HG02759 (cell line): ENCODE results near the gene AASS.

Experiments
- ATAC-seq: cut with Tn5 transposase; IDR thresholded peaks from one replicate; pipeline ENCODE4 v1.9.1; 2021; ENCODE audit warnings: mild to moderate bottlenecking, moderate library complexity; ENCODE audit not compliant: unreplicated experiment

AASS gene

DNA sequence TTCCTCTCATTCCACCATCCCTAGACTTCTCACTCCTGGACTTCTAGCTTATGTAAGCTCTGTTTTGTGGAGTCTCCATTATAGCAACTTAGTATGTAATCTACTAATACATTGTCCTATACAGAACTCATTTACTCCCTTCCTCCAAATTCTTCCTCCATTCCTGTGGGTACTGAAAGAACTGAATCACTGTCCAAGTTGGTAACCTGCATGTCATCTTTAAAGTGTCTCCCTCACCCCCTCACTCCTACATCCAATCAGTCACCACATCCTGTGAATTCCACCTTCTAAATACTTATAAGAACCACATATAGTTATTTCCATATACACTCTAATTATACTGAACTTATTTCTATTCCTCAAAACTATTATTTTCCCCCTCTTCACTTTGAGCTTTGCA, 20.3 kb downstream of the AASS start:
- ATAC-seq = no peak

- no peak for ATAC-seq
Measured at GRCh38 chr7:122118757-122119156, 25.3 kb downstream of the AASS start.

DNA sequence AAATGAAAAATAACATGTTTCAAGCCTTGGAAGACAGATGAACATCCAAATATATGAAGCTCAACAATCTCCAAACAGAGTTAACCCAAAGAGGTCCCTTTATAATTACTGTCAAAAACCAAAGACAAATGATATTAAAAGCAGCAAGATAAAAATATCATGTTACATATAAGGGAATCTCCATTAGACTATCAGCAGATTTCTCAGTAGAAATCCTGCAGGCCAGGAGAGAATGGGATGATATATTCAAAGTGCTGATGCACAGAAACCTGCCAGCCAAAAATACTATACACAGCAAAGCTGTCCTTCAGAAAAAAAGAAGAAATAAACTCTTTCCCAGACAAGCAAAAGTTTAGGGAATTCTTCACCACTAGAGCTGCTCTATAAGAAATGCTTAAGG, 41.0 kb downstream of the AASS start:
- no peak for ATAC-seq

- no peak for ATAC-seq
Measured at GRCh38 chr7:122100021-122100420, 44.0 kb downstream of the AASS start.

- ATAC-seq = no peak
Measured at GRCh38 chr7:122095642-122096041, 48.4 kb downstream of the AASS start.

- ATAC-seq = no peak
Measured at GRCh38 chr7:122094549-122094948, 49.5 kb downstream of the AASS start.

DNA sequence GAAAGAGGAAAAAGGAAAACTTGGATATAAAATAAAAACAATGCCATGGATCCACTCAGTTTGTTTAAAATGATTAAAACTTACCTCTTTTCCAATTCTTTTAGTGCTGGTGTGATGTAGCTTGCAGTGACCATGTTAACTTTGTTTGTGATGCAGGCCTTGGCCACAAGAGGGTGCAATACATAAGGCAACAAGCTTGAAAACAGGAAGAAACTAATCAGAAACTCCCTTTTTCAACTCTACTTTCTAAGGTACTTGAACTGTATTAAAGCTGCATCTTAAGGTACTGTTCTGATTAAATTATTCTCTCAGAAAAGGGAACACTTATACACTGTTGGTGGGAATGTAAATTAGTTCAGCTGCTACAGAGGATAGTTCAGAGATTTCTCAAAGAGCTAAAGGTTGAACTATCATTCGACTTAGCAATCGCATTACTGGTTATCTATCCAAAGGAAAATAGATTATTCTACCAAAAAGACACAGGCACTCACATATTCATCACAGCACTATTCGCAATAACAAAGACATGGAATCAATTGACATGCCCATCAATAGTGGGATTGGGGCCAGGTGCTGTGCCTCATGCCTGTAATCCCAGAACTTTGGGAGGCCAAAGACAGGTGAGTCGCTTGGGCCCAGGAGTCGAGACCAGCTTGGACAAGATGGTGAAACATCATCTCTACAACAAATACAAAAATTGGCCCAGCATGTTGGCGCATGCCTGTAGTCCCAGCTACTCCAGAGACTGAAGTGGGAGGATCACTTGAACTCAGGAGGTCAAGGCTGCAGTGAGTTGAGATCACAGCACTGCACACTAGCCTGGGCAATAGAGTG, 50.9 kb downstream of the AASS start:
- ATAC-seq = peak; percentile 94

DNA sequence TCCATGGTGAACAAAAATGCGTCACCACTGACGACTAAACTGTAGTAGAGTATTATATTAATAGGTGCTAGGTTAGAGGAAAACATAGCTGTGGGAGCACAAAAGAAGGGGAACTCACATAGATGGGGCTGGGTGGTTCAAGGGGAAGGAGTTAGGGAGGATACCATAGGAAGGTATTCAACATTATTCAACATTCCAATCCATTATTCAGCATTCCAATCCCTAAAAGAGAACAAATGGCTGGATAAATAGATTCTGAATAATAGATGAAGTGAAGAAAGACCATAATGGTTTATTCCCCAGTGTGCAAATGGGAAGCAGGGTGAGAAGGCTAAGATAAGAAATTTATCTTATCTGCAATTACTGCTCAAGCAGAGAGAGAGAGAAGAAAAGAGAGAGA, 61.4 kb downstream of the AASS start:
- no peak for ATAC-seq

GRCh38 chr7:122082160-122082559, 61.9 kb downstream of the AASS start:
- no peak for ATAC-seq

GRCh38 chr7:122073635-122074034, 70.4 kb downstream of the AASS start:
- no peak for ATAC-seq

- ATAC-seq = no peak
Measured at GRCh38 chr7:122072924-122073599, 71.0 kb downstream of the AASS start.

GRCh38 chr7:122072272-122072671, 71.8 kb downstream of the AASS start:
- no peak for ATAC-seq

- no peak for ATAC-seq
Measured at GRCh38 chr7:122070834-122071233, 73.2 kb downstream of the AASS start.

GRCh38 chr7:122070062-122070461, 74.0 kb downstream of the AASS start:
- ATAC-seq = no peak

DNA sequence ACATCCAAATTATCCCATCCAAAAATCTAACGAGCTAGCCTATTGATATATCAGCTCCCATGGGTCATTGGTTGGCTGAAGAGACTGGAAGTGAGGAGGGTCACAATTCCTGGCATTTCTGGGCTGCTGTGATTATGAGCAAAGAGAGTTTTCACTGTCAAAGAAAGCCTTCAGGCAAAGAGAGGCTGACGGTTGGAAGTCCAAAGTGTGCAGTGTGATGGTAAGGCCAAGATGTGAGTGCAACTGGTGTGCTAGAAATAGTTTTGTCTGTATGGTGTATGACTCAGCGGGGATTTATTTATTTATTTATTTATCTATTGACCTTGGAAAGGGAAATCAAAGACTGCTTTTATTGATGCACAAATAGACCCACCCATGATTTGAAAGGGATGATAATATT, 75.0 kb downstream of the AASS start:
- ATAC-seq = no peak

GRCh38 chr7:122068046-122068445, 76.0 kb downstream of the AASS start:
- ATAC-seq = no peak

DNA sequence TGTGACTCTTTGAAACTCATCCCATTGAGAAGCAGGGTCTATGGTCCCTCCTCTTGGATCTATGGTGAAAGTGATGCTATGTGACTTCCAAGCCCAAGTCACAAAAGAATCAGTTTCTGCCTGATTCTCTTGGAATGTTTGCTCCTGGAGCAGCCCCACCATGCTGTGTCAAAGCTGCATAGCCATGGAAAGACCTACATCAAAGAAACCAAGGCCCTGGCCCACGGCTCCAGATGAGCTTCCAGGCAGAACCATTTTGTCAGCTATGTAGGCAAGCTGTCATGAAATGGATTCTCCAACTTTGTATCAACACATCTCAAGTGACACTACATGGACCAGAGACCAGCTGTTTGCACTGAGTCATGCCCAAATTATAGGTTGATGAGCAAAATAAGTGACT, 77.0 kb downstream of the AASS start:
- ATAC-seq = no peak

DNA sequence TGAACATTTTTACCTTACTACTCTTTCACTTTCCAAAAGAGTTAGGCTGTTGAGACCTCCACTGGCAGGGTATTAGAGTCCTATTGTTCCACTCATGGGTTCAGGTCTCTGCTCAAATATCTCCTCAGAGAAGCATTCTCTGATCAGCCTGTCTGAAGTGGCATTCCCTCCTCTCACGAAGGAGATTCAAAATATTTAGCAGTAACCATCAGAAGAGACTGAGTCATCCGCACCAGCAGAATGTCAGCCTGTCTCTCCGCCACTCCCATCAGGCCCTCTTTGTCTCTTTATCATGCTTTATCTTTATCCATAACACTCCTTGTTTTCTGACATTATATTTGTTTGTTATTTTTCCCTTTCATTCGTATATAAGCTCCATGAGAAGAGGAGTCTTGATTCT, 79.1 kb downstream of the AASS start:
- ATAC-seq = no peak

DNA sequence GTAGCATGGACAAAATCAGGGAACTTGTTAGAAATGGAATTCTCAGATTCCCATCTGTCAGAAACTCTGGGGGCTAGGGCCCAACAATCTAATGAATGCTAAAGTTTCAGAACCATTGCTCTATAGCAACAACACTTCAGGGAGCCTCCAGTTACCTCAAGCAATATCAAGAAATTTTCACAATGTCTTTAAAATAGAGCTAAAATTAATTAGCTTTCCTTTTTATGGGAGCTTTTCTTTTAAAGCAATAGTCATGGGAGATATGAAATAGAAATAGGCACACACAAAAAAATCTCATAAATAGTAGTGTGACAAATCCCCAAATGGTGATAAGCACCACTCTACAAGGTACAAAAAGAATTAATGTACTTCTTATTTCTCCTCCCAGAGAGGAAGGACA, 80.9 kb downstream of the AASS start:
- ATAC-seq = no peak

- no peak for ATAC-seq
Measured at GRCh38 chr7:122059542-122059941, 84.5 kb downstream of the AASS start.

- no peak for ATAC-seq
Measured at GRCh38 chr7:122056977-122057376, 87.1 kb downstream of the AASS start.

- ATAC-seq = no peak
Measured at GRCh38 chr7:122055073-122055472, 89.0 kb downstream of the AASS start.
